Measurements from ENCODE around the gene TP63.
"Not testable (repeated sequence)": the region's sequence is repeated elsewhere in the genome, so short reads cannot be mapped to it uniquely, and the experiment has no call there.

TP63 gene

DNA sequence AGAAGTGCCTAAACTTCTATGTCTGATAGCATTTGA is at the start of gene TP63:
Gene TP63, plus strand, starts transcription at position 17 of the 36 bp plus-strand sequence. CDS start 127 bp downstream, outside the sequence.
- DNase-seq (ENCODE audit: low spot score), result no peak

DNA sequence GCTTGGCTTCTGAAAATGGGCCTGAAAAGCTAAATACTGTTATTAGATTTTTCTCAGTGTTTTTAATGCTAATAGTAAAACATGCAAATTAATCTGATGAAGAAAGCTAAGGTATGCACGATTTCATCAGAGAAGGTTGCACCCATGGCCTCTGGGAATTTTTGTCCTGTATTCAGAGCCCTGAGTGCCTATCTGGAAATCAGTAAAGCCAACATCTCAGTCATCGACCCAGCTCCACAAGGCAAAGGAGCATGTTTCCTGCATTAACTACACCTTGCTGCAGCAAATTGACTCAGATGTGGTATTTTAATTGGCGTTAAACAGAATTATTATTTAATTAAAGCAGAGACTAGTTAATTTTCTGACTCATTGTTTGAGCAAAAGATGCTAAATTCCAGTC is 49.0 kb upstream of the TP63 start:
- no peak for DNase-seq (ENCODE audit: low spot score)

DNA sequence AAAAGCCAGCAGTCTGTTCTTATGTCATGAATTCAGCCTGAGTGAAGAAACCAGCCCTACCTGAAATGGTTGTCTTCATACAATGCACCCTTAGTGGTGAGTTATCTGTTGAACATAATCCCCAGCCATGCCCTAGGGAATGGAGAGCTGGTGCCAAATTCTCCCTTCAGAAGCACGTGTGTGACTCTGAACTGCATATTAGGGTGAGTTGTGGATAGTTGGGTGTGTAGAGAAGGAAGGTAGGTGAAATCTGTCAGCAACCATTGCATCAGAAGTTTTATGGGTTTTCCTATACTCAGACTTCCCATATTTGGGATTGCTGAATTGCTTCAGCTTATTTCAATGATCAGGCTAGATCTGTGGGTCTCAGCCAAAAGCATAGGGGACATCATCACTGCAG is 46.5 kb upstream of the TP63 start:
- no peak for DNase-seq (ENCODE audit: low spot score)

DNA sequence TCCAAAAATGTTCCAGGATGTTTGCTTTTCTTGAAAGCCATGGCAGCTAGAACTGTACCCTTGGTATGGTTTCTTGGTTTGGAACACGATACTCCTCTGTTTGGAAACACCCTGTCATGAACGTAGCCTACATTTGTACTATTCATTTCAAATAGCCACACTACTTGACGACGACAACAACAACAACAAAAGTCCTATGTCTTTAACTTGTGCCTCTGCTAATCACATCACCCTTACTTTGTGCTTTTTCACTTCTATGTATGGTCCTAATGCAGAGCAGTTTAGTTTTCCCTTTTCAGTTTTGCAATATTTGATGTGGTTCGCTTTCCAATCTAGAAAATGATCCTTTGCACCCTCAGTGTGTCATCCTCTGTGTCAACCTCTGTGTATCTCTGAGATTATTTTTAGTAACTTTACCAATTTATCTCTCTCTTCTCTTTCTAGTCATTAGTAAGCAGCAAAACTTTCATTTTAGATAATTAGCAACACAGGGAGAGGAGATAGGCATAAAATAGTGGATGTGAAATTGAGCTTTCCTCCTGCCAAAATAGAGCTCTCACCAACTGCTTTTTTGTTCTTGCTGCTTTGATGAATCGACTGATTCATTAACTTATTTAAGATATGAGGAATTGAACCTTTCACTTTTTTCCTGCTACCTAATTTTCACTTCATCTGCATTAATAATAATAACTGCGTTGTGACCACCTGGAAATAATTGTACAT is 44.1 kb upstream of the TP63 start:
- DNase-seq (ENCODE audit: low spot score), result no peak

DNA sequence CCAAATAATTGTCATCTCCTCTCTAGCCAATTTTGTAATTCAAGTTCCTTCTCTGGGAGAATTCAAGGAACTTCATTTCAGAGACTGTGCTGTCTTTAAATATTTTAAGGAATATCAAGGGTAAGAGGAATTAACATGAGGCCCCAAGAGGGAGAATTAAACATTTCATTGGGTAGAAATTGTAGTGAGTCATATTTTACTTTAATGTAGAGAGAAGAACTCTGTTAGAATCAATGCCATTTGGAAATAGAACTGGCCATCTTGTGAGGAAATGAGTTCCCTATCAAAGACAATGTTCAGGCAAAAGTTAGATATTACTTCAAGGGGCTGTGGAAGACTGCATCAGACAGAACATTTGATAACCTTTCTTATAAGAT is 43.5 kb upstream of the TP63 start:
- no peak for DNase-seq (ENCODE audit: low spot score)

DNA sequence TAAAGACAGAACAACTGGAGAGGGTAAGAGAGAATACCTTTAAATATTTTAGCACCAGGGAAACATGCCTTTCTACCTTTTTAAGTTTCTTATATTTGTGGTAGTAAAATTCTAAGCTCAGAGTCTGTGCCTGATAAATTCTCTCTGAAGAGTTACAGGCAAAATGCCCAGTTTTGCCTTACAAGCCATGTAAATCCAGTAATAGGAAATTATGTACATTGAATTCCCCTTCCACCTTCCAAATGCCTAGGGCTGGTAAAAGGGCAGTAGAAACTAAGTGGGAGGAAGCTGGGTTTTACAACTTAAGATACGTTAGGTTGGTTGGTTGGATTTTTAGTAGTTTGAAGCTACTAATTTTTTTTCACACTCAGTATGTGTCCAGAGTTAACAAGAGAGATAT is 43.1 kb upstream of the TP63 start:
- DNase-seq (ENCODE audit: low spot score), result no peak

DNA sequence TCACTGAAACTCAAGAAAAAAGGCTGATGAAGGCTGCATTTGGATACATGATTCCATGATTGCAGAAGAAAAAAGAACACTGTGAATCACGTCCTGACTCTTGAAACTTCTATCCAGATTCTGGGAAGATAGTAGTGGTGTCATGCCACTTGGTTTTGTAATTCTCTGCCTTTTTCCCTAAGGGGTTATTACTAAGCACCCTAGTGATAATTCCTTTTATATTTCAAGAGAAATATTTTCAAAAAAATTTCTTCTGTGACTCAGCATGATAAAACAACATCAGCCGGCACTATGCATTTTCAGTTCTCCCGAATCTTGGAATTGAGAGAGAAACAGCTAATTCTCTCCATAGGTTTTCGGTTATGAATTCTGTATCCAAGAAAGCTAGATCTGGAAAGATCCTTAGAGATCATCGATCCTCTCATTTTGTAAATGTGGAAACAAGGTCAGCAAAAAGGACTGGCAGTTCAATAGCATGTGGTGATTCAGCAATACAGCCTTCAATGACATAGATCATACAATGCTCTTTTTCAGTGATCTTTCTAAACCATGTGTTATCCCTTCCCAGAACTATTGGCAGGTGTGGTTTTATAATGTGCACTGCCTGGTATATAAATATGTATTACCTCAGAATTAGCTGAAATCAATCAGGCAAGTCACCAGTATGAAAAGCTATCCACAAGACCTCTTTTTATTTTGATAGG is 42.6 kb upstream of the TP63 start:
- peak; percentile 71 for DNase-seq (ENCODE audit: low spot score)

DNA sequence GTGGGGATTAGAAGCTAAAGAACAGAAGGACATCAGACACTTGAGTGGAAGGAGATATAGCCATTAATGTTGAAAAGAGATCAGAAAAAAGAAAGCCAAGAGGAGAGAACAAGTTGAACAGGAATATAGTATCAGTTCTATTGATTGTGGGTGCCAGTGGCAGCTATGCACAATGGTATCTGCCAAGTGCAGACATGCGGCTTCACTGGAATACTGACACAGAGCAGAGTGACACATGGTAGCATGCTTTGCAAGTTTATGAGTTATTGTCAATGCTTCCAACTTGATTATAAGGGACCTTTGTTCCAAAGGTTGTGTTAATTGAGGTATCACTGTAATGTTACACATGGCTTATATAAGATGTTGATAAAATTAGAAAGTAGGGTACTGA is 42.0 kb upstream of the TP63 start:
- DNase-seq (ENCODE audit: low spot score), result no peak

DNA sequence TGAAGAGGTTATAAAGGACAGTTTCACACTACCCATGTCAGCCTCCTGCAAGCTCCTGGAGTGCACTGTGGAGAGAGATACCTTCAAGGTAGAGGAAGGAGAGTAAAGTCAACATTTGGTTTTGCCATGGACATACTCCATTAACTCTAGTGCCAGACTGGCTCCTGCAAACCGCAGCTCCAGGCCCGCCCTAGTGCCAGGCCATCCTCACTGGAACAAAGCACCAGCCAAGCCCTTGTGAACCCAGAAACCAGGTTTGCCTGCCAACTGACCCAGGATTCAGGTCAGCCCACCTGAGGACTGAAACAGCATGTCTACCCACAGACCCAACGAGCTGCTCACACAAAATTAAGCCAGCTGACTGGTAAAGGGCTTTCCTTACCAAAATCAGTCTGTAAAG is 41.0 kb upstream of the TP63 start:
- DNase-seq (ENCODE audit: low spot score), result no peak

DNA sequence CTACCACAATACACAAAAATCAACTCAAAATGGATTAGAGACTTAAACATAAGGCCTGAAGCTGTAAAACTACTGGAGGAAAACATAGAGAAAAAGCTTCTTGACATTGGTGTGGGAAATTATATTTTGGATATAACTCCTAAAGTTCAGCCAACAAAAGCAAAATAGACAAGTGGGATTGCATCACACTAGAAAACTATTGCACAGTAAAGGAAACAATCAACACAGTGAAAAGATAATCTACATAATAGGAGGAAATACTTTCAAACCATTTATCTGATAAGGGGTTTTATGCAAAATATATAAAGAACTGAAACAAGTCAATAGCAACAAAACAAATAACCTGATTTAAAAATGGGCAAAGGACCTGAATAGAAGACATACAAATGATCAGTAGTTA is 37.6 kb upstream of the TP63 start:
- DNase-seq (ENCODE audit: low spot score), result no peak

DNA sequence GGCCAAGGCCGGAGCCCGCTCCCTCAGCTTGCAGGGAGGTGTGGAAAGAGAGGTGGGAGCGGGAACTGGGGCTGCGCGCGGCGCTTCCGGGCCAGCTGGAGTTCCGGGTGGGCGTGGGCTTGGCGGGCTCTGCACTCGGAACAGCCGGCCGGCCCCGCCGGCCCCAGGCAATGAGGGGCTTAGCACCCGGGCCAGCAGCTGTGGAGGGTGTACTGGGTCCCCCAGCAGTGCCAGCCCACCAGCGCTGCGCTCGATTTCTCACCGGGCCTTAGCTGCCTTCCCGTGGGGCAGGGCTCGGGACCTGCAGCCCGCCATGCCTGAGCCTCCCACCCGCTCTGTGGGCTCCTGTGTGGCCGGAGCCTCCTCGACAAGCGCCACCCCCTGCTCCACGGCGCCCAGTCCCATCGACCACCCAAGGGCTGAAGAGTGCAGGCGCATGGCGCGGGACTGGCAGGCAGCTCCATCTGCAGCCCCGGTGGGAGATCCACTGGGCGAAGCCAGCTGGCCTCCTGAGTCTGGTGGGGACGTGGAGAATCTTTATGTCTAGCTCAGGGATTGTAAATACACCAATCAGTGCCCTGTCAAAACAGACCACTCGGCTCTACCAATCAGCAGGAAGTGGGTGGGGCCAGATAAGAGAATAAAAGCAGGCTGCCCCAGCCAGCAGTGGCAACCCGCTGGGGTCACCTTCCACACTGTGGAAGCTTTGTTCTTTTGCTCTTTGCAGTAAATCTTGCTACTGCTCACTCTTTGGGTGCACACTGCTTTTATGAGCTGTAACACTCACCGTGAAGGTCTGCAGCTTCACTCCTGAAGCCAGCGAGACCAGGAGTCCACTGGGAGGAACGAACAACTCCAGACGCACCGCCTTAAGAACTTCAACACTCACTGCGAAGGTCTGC is 34.9 kb upstream of the TP63 start:
- not testable (repeated sequence) for DNase-seq (ENCODE audit: low spot score)

DNA sequence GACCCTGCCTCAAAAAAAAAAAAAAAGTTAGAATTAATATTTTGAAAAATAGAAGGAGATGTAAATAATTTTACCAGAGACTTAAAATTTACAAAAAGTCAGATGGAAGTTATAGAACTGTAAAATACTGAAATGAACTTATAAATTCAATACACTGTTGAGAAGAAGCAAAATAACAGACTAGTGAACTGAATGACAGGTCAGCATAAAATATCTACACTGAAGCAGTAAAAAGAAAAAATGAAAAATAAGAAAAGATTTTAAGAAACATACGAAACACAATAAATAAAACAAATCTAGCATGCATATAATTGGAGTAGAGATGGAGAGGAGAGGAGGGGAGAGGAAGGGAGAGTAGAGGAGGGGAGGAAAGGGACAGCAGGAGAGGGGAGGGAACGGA is 33.3 kb upstream of the TP63 start:
- DNase-seq (ENCODE audit: low spot score), result no peak

DNA sequence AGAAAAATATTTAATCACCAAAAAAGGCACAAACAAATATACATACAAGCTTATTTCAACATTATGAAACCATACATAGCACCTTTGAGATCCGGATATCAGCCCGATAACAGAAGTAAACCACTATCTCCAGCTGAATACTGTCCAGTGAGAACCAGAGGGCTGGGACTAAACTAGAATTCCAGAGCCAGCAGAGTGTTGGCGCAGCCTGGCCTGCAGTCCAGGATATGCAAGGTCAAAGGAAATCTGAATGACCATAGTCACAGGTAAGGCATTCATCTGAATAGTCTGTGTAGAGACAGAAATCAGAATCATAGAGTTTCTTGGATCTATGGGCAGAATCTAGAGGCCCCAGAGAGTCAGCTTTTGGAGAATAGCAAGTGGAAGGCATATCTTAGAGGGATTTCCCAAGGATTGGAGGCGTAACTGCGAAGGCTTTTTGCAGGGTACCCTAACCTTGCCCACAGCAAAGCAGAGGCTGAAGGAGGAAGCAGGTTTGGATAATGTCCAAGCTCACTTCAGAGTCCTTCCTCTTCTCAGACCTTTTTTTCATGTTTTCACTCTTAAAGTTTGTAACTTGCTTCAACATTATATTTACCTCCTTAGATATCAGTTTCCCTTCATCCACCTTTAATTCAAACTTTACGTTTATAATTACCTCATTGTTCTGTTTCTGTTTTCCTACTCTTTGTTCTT is 32.5 kb upstream of the TP63 start:
- no peak for DNase-seq (ENCODE audit: low spot score)

DNA sequence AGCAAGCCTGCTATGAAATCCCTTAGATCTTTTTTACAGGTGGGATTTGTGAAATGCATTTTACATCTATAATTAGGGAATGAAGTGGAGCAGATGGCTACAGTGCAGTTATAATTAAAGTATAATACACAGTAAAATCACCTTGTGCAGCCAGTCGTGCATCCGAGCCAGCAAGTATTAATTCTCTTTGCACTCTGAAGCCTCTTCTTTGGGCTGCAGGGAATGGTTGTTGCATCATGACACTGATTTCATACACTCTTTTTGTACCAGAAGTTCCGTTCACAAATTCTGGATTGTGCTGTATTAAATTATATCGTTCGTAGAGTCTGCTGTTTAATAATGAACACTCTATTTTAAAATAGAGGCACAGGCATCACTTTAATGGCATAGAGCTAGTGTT is 28.7 kb upstream of the TP63 start:
- DNase-seq (ENCODE audit: low spot score), result no peak

DNA sequence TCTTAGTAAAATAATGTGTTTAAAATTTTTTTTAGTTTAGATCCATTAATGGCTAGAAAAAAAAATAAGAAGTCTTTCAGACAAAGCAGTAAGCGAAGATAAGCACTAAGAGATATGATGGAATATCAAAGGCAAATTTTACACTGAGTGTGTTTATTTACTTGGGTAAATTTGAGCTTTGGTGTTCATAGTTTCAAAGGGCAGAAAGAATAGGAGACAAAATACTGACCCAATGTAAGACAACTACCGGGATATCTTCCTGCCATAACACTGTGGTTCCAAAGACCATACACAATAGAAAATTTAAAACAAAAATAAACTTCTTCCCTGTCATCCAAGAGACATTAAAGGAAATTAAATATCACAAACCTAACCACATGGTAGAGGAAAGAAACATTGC is 25.5 kb upstream of the TP63 start:
- DNase-seq (ENCODE audit: low spot score), result no peak

DNA sequence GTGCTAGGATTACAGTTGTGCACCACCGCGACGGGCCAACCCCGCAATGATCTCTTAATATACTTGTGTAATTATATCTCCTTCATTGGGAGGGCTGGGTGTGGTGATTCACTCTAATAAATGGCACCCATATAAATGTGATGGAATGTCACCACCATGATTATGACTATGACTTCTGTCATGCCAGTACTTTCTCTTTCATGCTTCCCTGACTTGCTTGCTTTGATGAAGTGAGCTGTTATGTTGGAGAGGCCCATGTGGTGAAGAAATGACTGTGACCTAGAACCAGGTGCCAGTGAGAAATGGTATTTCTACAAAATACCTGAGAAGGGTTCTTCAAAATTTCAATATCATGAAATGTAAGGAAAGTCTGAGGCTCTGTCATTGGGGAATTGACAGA is 24.4 kb upstream of the TP63 start:
- DNase-seq (ENCODE audit: low spot score), result no peak

DNA sequence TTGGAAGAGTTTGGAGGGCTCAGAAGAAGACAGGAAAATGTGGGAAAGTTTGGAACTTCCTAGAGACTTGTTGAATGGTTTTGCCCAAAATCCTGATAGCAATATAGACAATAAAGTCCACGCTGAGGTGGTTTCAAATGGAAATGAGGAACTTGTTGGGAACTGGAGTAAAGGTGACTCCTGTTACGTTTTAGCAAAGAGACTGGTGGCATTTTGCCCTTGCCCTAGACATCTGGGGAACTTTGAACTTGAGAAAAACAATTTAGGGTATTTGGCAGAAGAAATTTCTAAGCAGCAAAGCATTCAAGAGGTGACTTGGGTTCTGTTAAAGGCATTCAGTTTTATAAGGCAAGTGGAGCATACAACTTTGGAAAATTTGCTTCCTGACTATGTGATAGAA is 18.5 kb upstream of the TP63 start:
- not testable (repeated sequence) for DNase-seq (ENCODE audit: low spot score)

DNA sequence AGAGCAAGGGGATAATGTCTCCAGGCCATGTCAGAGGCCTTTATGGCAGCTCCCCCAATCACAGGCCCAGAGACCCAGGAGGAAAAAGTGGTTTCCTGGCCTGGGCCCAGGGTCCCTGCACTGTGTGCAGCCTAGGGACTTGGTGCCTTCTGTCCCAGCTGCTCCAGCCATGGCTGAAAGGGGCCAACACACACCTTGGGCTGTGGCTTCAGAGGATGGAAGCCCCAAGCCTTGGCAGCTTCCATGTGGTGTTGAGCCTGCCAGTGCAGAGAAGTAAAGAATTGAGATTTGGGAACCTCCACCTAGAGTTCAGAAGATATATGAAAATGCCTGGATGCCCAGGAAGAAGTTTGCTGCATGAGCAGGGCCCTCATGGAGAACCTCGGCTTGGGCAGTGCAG is 18.1 kb upstream of the TP63 start:
- no peak for DNase-seq (ENCODE audit: low spot score)

DNA sequence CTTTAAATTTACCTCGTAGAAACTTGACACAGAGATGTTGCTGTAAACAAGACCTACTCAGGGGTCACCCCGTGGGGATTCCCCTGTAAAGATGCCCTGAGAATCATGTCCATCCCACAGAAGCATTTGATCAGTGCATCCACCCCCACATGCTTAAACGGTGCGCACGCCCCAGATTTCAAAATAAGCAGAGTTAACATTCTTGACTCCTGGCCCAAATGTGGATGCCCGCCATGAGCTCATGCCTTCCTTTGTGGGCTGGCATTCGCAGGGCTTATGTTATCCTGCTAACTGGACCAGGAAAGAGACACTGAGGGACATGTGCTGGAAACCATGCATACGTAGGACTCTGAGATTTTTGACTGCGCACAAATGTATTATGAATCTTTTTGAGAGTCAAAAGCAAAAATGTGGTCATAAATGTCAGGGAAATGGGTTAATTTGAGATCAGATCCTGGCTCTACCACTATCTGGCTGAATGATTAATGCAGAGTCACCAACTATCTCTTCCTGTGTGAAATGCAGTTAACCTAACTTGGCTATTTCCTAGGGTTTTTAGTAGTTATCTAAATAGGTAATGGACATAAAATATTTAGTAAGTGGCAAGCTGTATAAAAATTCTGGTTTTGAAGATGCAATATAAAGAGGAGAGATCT is 9.1 kb upstream of the TP63 start:
- no peak for DNase-seq (ENCODE audit: low spot score)

DNA sequence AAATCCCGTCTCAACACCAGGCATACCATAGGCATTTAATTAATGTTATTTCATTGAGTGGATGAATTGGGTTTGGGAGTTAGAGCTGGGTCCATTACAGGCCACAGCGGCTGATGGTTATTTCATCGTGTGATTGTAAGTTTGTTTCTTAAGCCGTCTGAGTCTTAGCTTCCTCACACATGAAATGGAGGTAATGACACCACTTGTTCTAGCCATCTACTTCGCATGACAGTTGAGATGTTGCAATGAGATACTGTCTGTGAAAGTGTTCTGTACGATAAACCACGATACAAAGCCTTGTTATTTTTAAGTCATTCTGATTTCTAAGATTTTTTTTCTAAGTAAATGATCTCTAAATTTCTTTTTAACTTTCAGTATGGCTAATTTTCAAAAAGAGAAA is 8.6 kb upstream of the TP63 start:
- no peak for DNase-seq (ENCODE audit: low spot score)

DNA sequence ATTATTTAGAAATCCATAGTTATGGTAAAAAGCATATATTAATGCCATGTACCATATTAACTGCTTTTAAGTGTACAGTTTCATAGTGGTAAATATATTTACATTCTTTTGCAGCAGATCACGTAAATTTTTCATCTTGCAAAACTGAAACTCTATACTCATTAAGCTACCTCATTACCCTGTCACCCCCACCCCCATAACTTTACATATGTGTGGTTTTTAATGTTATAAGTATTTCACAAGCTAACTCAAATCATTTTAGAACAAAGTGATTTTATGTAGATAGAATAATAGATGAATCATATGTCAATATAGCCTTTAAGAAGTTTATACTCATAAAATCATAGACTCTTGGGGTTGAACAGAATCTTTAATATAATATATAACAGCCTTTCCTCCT is 7.1 kb upstream of the TP63 start:
- DNase-seq (ENCODE audit: low spot score), result no peak

DNA sequence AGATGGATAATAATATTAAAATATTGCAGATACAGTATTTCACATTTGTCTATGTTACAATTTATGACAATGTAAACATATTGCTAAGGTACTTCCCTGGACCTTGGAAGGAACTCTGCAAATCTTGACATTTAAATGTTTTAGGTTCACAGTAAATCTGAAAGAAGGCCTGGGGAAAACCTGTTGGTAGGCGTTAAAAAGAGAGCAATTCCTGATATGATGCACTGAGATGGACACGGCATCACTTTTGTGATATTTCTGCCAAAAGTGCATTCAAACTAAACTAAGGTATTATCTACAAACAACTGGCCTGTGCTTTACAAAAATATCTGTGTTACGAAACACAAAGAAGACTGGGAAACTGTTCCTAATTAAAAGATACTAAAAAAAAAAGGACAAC is 6.1 kb upstream of the TP63 start:
- no peak for DNase-seq (ENCODE audit: low spot score)

DNA sequence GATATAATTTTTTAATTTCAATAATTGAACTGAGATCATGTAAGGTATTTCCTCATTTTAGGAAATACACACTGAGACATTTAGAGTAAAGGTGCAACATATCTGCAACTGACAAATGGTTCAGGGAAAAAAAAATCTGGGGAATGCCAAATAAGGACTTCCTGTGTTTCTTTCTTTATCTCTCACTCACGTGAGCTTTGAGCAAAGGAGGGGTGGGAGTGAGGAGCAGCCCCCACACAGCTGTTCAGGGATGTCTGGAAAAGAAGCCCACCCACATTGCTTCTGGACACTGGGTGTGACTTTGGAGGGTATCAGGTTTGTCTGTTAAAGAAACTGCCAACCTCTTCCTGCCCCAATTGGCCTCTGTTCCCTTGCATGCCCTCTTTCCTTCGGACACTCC is 5.6 kb upstream of the TP63 start:
- no peak for DNase-seq (ENCODE audit: low spot score)
